Uterine smooth muscle cell (primary cell): ENCODE data around the gene FAM9A. TPM values are rescaled to one million over a fixed set of nuclear protein-coding genes. Genes with fewer than 3 reads are reported as not detected.

Source experiments
- total RNA-seq: library from RNA; depleted of rRNA; stranded (reverse); fragments of >200 nt; gene quantifications from 2 replicates; pipeline ENCODE4 v1.2.3, GENCODE V29; 2014

FAM9A gene
- not detected in 2 replicates for total RNA-seq

DNA sequence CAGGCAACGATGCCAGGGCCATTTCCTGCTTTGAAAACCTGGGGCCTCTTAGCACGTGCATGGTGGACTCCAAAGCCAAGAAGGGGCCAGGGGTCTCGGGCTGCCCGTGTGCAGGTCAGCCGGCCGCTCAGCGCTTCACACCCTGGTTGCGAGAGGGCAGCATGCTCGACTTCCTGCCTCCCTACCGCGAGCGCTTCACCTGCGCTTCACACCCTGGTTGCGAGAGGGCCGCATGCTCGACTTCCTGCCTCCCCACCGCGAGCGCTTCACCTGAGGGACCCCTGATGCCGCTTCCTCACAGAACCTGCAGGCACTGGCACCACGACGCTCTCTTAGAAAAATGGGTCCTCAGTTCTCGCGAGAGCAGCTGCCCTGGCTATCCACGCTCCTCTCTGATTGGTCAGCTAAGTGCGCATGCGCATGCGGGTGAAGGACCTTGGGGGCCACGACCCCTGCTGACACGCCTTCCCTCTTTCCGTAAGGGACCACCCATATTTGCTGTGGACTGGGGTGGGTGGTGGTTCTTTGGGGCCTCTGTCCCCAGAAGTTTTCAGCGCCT is at the start of gene FAM9A:
FAM9A (minus strand) TSS at position 343 of the 559 bp plus-strand sequence. CDS start 1,212 bp downstream, outside the sequence.

Other genes with a start within 250 kb of the FAM9A start
- gene ANOS1, start 69.2 kb downstream of the FAM9A start, total RNA-seq, result 7.9 and 12.5 TPM in 2 replicates
- not detected in 2 replicates for gene FAM9B, start 232.7 kb upstream of the FAM9A start, total RNA-seq